DMS114 treated with DMSO at 0.1 percent for 48 hours (cell line): ENCODE data around the gene TMBIM1.
"Not testable (repeated sequence)": the region's sequence is repeated elsewhere in the genome, so short reads cannot be mapped to it uniquely, and the experiment has no call there.

Experiments used
- DNase-seq: peaks from one replicate; lab custom pipeline; 2025; ENCODE audit not compliant: unreplicated experiment; lab: John Stamatoyannopoulos, UW

TMBIM1 gene

DNA sequence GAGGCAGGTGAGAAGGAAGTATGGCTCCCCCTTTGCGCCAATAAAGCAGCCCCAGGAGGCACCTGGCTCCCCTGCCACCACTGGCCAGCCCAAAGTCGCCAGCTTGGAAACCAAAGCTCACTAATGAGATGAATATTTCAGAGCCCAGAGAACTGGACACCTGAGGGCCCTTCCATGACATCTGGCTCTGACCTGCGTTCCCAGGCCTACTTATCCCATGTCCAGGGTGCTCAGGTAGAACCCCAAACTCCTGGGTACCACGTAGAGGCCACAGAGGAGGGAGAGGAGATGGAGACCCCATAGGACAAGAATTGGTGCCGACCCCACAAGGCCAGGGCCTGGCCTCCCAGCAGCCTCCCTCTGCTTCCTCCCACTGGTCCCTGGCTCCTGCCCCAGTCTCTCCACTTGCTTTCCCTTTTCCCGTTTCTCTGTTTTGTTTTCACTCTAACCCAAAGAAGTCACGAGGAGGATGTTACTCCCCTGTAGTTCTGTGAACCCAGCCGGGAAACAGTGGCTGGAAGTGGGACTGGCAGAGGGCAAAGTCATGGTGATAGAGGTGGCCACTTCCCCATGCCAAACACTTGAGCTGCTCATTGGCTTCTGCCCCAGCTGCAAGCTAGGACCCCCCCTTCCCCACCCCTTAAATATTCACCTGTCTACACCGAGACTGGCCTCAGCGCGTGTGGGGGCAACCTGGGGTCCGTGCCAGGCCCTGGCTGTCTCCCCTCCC lies 820 bp downstream of the TMBIM1 start:
- DNase-seq, result no peak

DNA sequence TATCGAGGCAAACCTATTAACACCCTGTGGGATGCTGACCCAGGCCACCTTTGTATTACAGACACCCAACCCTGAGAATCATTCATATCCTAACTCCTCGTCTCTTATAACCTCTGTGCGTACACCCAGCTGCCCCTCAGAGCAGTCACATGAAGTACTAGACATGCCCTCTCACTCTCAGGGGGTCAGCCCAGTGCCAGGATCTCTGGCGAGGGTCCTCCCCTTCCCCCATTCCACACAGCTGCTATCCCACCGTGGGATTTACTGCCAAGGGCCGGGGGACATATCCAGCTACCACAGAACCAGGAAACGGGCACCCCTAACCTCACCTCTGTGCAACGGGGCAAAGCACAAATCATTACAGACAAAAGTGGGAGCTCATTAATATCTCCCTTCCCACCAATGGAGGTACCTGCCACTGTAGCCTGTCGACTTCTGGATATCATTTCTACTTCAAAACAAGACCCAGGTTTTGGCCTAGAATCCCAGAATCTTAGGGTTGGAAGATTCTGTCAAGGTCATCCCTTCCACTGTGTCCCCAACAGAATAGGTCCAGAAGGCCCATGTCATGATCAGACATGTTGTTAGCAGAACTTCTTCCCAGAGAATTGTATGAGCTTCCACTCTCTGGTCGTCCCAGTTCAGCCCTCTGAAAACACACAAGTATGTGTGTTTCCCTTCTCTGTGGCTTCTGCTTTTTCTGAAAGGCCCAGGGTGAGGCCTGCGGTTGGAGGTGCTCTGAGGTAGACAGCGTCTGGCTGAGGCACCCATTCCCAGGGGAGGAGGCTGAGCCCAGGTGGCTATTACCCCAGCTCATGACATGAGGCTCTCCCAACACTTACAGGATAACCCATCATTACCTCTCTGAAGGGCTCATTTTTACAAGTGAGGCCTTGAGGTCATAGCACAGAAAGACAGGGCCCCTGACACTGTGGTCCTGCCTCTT lies 1.7 kb downstream of the TMBIM1 start:
- DNase-seq, result no peak

DNA sequence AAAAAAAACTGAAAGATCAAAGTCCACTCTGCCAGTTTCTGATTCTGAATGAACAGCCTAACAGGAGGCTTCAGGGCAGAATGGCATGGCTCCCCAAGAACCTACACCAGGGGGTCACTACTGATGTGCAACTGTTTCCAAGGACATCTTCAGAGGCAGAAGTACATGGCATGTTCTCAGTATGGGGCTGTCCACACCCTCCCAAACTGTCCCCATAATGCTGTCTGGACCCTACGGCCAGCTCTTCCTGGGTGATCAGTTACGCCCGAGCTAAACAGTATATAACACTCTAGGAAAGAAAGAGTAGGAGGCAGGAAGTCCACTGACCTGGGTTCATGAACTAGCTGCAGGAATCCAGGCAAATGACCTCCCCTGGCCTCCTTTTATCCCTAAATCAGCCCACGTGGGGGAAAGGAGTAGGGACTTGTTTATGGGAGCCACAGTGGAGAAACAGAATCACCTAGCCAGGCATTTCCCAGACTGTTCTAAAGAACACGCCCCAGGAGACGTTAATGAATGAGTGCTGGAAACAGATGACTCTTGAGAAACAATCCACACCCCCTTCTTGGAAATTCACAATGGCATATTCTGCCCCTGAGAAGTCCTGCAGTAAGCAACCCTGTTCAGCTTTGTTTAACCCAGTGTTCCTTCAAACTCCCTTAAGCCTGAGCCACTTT lies 2.5 kb downstream of the TMBIM1 start:
- no peak for DNase-seq

DNA sequence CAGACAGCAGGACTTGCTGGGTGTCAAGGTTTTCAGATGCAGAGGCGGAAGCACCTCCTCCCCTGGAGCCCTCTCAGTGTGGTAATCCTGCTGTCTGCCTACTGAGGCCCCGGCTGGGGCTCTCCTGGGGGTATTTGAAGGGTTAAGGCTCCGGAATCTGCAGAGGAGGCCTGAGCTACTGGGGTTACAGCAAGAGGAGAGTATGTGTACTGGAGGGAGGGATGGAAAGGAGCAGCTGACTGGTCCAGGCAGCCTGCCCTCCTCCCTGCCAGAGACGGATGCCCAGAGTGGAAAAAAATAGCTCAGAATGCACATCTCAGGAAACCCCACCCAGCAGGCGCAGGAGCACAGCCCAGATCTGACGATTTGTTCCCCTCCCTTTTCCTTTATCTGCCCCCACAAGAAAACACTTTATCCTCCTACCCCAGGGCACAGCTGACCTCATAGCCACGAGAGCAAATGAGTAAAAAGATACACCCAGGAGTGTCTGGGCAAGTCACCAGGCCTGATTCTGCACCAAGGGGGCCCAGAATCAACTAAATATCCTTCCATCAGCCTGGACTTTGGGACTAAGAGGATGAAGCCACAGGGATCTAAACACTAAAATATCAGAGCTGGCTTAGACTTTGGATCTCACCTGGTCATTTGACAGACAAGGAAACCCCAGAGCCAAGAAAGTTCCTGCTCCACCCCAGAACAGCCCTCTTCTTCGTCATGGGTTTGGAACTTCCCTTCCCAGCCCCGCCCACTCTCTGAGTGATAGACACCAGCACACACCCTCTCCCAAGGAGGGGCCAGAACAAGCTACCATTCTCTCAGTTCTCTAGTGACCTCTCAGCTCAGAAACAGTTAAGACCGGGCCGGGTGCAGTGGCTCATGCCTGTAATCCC lies 5.5 kb downstream of the TMBIM1 start:
- DNase-seq, result no peak

DNA sequence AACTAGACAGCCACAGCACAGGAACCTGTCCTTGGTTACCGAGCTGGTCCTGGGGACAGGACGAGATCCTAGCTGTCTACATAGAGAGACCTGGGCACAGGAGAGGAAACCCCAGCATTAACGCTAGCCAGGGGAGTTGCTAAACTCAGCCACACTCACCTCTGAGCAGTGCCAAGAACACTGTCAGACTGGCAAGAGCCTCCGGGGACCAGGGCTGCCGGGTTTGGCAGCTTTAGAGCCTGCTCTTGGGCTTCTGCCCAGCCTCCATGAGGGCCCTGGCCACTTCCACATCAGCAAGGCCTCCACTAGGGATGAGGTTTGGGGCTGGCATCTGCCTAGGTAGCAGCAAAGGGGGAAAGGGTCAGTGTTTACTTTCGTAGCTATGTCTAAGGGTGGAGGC lies 6.7 kb downstream of the TMBIM1 start:
- no peak for DNase-seq

DNA sequence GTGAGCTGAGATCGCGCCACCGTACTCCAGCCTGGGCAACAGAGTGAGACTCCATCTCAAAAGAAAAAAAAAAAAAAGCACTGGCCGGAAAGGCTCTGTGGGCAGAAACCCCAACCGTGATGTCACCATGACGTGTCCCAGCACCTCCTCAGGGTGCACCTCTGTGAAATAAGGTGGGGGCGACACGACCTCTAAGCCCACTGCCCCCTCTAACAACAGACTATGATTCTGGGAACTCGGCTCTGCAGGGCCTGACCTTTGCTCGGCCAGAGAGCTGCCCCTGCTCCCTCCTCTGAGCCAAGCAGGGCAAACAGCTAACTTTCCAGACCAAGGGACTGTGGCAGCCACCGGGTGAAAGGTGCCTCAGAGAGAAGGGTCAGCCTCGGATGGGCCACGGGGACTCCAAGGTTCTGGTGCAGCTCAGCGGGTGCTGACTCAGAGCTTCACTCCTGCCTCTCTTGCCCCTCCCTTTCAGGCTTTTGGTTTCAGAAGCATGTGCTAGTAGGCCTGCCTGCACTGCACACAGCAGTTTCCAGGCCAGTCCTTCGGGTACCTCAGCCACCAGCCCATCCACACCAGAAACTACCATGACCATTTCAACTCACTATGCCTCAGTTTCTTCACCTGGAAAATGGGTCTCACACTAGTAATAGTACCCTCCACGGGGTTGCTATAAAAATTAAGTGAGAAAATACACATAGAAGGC lies 8.0 kb downstream of the TMBIM1 start:
- no peak for DNase-seq

DNA sequence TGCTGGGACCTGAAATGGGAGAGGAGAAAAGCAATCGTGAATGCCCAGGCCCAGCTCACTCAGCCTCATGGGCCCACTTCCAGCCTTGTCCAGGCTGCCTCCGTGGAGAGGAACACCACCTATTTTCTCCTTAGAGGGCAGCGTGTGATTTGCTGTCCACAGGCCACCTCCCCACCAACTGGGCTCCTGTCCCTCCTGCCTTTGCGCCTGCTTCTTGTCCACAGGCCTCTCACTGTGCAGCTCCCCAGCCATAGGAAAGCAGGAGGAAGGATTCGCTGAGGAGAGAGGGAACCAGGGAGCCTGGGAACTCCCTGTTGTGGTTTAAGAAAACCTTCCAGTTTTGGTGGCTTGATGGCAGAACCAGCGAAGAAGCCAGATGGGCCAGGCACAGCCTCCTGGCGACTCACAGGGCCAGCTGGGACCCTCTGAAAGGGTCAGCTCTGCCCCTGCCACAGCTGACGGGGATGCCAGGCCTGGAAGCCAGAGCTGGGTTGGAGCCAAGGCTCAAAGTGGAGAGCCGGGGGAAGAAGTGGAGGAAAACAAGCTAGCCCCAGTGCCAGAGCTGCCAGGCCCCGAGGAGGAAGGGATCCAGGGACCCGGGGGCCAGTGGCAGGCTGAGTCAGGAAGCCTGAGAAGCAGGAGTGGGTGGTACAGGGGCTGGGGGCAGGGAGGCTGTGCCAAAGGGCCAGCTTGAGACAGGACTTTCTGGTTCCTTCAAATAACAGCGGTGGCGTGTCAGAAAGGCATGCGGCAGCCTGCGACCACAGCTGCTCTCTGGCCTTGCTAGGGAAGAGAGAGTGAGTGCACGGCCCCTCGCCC lies 9.9 kb downstream of the TMBIM1 start:
- no peak for DNase-seq

DNA sequence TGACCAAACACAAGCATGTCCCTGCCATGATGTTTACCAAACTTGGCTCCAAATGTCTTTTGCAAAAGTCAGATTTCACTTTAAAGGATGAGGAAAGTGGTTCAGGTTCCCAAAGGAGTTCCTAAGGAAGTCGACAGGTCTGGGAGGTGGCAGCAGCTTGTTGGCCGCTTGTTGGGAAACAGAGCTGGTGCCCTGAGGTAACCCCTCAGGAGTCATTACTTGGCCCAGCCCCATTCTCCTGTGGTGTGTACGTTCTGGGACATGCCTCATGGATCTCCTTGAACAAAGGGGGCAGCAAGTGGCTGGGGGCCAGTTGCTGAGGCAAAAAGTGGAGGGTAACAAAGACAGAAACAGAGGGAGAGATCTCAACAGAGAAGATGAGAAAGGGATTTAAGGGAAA lies 10.9 kb downstream of the TMBIM1 start:
- no peak for DNase-seq

DNA sequence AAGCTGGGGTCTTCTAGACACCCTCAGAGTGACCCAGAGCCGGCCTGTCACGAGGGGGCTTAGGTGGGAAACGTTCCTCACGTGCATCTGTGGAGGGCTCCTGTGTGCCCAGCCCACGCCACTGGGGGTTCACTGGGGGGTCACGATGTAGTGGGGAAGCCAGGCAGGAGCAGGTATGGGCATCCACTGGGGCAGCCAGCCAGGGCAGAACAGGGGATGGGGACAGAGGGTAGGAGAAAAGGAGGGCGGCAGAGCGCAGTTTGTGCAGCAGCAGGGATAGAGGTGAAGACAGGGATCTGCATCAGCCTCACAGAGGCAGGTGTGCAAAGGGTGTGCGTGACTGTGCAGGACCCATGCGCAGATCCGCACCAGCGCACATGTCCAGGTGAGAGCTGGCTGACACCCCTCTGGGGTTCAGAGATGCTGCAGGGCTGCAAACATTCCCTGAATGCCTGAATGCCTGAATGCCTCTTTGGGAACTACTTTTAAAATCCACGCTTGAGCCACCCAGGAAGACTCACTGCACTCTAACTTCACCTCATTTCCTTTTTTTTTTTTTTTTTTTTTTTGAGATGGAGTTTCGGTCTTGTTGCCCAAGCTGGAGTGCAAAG lies 11.9 kb downstream of the TMBIM1 start:
- DNase-seq, result no peak

DNA sequence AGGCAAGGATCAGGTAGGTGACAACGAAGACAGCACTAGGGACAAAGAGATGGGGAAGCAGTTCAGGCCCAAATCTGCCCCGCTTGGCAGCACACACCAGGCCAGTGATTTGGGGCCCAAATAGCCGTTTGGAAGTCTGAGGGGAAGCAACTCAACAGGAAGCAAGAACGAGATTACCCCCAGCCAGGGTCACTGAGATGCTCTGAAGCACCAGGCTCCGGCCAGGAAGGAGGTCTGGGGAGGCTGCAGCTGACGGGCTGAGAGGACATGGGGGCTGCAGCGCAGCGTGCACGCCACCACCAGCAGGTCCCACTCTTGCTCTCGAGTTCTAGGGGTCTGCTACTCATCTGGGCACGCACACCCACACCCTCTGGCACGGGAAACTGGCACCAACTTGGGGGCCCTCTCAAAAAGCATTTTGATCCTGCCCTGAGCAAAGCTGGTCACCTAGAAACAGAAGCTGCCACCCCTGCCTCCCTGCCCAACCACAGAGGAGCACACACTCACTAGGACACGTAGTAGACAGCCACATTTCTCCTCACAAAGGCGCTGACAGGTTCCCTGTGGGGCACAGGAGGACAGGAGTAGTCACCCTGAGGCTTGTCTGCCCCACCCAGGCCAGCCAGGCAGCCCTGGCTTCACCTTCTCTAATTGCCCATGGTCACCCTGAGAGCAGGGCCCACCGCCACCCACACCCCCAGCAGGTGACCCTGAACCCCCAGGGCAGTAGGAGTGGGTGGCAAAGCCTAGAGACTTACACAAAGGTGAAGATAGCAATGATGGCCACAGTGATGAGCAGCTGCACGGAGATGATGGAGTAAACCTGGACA lies 13.6 kb downstream of the TMBIM1 start:
- DNase-seq, result no peak

DNA sequence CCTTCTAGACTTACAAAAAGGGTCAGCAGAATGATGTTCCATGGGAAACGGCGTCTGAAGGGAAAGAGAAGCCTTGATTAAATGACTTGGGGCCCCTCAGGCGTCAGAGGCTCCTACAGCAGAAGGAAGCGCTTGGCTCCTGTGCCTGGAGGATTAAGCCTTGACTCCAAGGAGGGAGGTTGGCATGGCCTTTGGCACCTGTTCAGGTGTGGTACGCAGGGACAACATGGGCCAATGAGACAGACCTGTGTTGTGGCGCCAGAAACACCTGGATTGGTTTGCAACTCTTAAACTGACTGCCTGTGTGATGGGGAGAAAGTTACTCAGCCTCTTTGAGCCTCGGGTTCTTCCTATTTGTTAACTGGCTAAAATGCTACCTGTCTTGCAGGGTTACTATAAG lies 14.4 kb downstream of the TMBIM1 start:
- no peak for DNase-seq

DNA sequence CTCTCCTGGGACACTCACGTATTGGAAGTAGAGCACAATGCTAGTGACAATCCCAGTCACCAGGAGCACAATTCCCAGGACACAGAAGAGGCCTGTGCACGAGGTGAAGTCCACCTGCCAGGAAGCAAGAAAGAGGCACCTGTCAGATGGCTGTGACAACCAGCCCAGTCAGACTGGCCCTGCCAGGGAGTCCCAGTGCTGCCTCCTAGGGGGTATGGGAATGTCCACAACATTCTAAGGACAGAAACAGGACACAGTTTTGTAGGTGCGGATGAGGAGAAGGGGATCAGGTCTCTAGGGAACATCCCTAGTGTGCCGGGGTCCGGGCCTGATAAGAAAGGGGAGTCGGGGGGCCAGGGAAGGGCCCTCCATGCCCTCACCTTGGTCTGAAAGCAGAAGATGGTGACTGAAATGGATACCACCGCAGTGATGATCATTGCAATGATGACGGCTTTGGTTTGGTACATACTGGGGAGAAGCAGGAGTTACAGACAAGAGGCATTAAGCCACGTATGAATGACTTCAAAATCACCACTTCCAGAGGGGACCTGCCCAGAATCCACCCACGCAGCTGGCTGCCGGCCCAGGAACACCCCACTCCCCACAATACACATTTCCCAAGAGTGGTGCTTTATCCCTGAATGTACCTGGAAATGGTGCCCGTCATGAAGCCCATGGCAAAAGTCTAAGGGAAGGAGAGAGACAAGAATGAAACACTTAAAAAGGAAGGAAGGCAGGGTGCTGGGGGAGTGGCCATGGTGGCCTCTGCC lies 15.1 kb downstream of the TMBIM1 start:
- DNase-seq, result no peak

DNA sequence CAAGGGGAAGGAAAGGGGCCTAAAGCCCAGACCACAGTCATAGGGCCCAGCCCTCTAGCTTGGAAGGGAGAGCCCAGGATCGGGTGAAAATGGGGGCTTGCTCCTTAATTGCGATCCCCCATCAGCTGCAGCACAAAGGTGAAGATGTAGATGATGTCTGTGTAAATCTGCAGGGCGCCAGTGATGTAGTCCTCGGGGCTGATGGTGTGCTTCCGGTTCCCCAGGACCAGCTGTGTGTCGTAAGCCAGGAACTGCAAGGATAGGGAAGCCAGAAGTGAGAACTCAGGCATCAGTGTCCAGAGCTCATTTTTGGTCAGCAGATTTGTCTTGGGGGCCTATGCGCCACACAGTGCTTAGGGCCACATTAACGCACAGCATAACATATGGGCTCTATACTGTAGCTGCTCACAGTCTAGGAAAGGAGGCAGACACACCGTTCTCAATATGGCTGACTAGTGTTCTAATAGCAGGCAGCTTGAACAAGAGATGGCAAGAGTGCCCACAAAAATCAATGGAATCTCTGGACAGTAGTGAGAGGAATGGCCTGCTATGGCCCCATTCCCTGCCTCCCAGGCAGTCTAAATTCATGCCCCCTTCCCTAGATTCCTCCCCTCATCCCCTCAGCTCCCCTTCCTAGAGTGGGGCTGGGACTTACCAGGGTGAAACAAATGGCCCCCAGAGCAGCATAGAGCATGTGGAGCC lies 16.8 kb downstream of the TMBIM1 start:
- DNase-seq, result no peak

DNA sequence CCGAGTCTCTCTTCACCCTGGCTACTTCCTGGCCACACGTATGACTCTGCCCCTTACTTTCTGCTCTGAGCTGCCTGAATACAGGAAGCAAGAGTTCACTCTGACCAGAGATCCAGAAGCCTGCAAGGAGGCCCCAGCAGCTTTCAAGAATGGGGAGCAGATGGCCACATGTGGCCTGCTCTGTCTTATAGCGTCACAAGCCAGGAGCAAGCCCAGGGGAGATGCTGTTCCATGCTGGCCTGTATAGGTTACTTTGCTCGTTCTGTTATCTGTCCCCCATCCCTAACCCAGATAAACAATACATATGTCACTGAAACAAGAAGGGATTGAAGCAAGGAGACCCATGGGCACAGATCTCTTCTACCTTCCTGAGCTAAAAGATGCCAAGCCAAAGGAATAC lies 17.7 kb downstream of the TMBIM1 start:
- DNase-seq, result no peak

DNA sequence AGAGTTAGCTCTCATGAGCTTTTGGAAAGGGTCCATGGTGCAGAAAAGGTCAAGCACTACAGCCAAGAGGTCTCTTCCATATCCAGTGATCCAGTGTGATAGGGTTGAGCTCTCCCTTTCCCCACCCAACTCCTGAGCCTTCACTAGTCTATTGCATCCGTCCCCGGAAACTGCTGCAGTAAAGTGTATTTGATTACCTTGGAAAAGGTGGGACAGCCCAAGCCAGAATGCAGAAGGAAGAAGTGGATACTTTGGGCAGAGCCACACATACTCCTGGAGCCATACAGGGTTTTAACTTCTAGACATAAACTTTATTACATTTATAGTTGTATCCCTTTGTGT lies 18.4 kb downstream of the TMBIM1 start:
- no peak for DNase-seq

DNA sequence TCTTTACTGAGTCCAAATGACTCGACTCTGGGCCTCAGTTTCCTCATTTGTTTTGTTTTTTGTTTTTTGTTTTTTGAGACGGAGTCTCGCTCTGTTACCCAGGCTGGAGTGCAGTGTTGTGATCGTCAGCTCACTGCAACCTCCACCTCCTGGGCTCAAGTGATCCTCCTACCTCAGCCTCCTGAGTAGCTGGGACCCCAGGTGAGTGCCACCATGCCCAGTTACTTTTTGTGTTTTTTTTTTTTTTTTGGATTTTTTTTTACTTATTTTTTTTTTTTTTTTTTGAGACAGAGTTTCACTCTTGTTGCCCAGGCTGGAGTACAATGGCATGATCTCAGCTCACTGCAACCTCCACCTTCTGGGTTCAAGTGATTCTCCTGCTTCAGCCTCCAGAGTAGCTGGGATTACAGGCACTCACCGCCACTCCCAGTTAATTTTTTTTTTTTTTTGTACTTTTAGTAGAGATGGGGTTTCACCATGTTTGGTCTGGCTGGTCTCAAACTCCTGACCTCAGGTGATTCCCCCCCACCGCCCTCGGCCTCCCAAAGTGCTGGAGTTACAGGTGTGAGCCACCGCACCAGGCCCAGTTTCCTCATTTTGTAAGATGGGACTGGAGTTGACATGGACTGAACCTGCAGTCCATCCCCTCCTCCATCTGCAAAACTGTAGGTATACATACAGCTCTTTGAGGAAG lies 18.9 kb downstream of the TMBIM1 start:
- not testable (repeated sequence) for DNase-seq
